K562 (cell line): ENCODE results near the gene CSNK1G3.

Experiments used
- ATF1 ChIP-seq, 2 experiments: fragments of 450-650 bp in 1 of 2; IDR thresholded peaks; 2 replicates each; pipeline ENCODE4 v1.6.1; 2016; ENCODE audit warnings: missing compliant biosample characterization in 1 of 2, missing genetic modification characterization in 1 of 2
- CCAR2 ChIP-seq: fragments of 200-400 bp; formaldehyde crosslinking; IDR thresholded peaks from 2 replicates; pipeline ENCODE4 v1.6.1; 2017; ENCODE audit warnings: mild to moderate bottlenecking, low read depth, low read length
- KAT2B ChIP-seq: IDR thresholded peaks from one replicate; pipeline ENCODE4 v1.6.1; 2012; ENCODE audit warnings: low read depth, mild to moderate bottlenecking, control low read depth, inconsistent platforms, low read length, moderate library complexity
- KDM1A ChIP-seq, 2 experiments: fragments of 450-650 bp; IDR thresholded peaks; 2 replicates each; pipeline ENCODE4 v1.6.1; 2016; ENCODE audit warnings: mild to moderate bottlenecking in 2 of 2
- PBX2 ChIP-seq, 2 experiments: IDR thresholded peaks in 1 of 2; conservative IDR thresholded peaks in 1 of 2; 2 replicates each; pipeline ENCODE4 v1.6.1; 2016; ENCODE audit warnings: low read depth in 2 of 2, mild to moderate bottlenecking in 1 of 2, missing compliant biosample characterization in 1 of 2, missing genetic modification characterization in 1 of 2, moderate library complexity in 1 of 2
- POLR2A ChIP-seq: fragments of 450-650 bp; conservative IDR thresholded peaks from 2 replicates; pipeline ENCODE4 v1.6.1; 2016
- U2AF1 ChIP-seq: fragments of 200-400 bp; formaldehyde crosslinking; optimal IDR thresholded peaks from 2 replicates; pipeline ENCODE3; 2017; ENCODE audit warnings: mild to moderate bottlenecking, low read depth, low read length, moderate library complexity
- ZNF174 ChIP-seq: fragments of 250-450 bp; sonication (Bioruptor Pico); IDR thresholded peaks from 2 replicates; pipeline ENCODE4 v1.4.0; 2020; ENCODE audit warnings: mild to moderate bottlenecking
- ZNF347 ChIP-seq: fragments of 450-650 bp; formaldehyde crosslinking; IDR thresholded peaks from 2 replicates; pipeline ENCODE4 v1.4.0; 2020; ENCODE audit warnings: low read depth, mild to moderate bottlenecking, moderate library complexity
- ZNF778 ChIP-seq: fragments of 450-650 bp; formaldehyde crosslinking; IDR thresholded peaks from 2 replicates; pipeline ENCODE4 v1.4.0; 2020; ENCODE audit warnings: mild to moderate bottlenecking, moderate library complexity
- TF ChIP-seq, protein P1 (sequence below): sonication (generic); formaldehyde crosslinking; IDR thresholded peaks from 2 replicates; pipeline ENCODE4 v1.8.1; 2022; ENCODE audit warnings: missing genetic modification reagents
- TF ChIP-seq, protein P2 (sequence below), 3 experiments: IDR thresholded peaks in 2 of 3; conservative IDR thresholded peaks in 1 of 3; 2 replicates each; pipeline ENCODE4 v1.5.1; 2011 to 2012; ENCODE audit warnings: low read length in 3 of 3, mild to moderate bottlenecking in 3 of 3, control low read depth in 2 of 3, improper control_type of control experiment in 1 of 3, inconsistent platforms in 1 of 3, low read depth in 1 of 3, mixed read lengths in 1 of 3, moderate library complexity in 1 of 3; ENCODE audit not compliant: insufficient read depth in 2 of 3

GRCh38 chr5:123659011-123659410 lies 147.0 kb downstream of the CSNK1G3 start:
- TF ChIP-seq CCAR2, result no peak
- TF ChIP-seq, protein P1, sequence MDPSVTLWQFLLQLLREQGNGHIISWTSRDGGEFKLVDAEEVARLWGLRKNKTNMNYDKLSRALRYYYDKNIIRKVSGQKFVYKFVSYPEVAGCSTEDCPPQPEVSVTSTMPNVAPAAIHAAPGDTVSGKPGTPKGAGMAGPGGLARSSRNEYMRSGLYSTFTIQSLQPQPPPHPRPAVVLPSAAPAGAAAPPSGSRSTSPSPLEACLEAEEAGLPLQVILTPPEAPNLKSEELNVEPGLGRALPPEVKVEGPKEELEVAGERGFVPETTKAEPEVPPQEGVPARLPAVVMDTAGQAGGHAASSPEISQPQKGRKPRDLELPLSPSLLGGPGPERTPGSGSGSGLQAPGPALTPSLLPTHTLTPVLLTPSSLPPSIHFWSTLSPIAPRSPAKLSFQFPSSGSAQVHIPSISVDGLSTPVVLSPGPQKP (CRISPR knock-in tag), result no peak
- TF ChIP-seq KAT2B, result no peak
- TF ChIP-seq U2AF1, result no peak
- no peak for TF ChIP-seq ZNF778 (CRISPR knock-in tag)
- TF ChIP-seq POLR2A, result no peak
- TF ChIP-seq KDM1A (IDR thresholded peaks at IDR 0.05), result no peak
- no peak for TF ChIP-seq ZNF347
- TF ChIP-seq ATF1 (CRISPR knock-in tag; IDR thresholded peaks at IDR 0.05), result no peak
- no peak for TF ChIP-seq ATF1 (tag; IDR thresholded peaks at IDR 0.05)
- TF ChIP-seq, protein P2, sequence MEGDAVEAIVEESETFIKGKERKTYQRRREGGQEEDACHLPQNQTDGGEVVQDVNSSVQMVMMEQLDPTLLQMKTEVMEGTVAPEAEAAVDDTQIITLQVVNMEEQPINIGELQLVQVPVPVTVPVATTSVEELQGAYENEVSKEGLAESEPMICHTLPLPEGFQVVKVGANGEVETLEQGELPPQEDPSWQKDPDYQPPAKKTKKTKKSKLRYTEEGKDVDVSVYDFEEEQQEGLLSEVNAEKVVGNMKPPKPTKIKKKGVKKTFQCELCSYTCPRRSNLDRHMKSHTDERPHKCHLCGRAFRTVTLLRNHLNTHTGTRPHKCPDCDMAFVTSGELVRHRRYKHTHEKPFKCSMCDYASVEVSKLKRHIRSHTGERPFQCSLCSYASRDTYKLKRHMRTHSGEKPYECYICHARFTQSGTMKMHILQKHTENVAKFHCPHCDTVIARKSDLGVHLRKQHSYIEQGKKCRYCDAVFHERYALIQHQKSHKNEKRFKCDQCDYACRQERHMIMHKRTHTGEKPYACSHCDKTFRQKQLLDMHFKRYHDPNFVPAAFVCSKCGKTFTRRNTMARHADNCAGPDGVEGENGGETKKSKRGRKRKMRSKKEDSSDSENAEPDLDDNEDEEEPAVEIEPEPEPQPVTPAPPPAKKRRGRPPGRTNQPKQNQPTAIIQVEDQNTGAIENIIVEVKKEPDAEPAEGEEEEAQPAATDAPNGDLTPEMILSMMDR (IDR thresholded peaks at IDR 0.05 in 2 of 3, conservative IDR thresholded peaks at IDR 0.05 in 1 of 3; ENCODE audit: insufficient read depth in 2 of 3, low read depth in 1 of 3, low read length in 3 of 3), result no peak
- no peak for TF ChIP-seq PBX2 (CRISPR knock-in tag; IDR thresholded peaks at IDR 0.05; ENCODE audit: low read depth)
- TF ChIP-seq PBX2 (tag; conservative IDR thresholded peaks at IDR 0.05; ENCODE audit: low read depth), result no peak
- TF ChIP-seq ZNF174, result no peak
